IPS DF 4.7 (cell line): ENCODE results near the gene CAV2.
"Not testable (repeated sequence)": the region's sequence is repeated elsewhere in the genome, so short reads cannot be mapped to it uniquely, and the experiment has no call there.

Source experiments
- DNase-seq: peaks from one replicate; pipeline ENCODE4 v3.0.0-alpha.2; 2013; ENCODE audit warnings: low spot score; ENCODE audit errors: extremely low read depth

Gene CAV2

GRCh38 chr7:116499168-116500077 lies at the start of gene CAV2:
Gene CAV2 (plus strand): TSS chr7:116499738. CDS start chr7:116499782, 44 bp downstream.
- DNase-seq: no peak

GRCh38 chr7:116449950-116450349 lies 49.6 kb upstream of the CAV2 start:
- no peak for DNase-seq

GRCh38 chr7:116451957-116452729 lies 47.4 kb upstream of the CAV2 start:
- no peak for DNase-seq

DNA sequence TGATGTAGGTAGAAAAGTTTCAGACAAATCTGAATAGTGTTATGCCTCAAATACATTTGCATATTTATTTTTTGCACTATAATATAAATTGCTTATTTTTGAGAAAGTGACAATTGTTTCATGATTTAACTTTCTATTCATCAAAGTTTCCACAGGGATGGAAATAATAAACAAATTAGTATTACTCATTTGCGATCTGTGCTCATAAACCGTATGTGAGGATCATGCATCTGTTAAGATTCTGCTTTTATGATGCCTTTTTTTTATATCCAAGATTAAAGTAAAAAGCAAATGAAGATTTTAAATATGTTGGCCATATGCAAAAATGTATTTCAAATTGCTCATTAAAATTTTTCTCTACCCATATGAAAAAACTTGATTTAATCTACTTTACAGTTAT lies 45.2 kb upstream of the CAV2 start:
- no peak for DNase-seq

GRCh38 chr7:116455009-116455408 lies 44.5 kb upstream of the CAV2 start:
- no peak for DNase-seq

DNA sequence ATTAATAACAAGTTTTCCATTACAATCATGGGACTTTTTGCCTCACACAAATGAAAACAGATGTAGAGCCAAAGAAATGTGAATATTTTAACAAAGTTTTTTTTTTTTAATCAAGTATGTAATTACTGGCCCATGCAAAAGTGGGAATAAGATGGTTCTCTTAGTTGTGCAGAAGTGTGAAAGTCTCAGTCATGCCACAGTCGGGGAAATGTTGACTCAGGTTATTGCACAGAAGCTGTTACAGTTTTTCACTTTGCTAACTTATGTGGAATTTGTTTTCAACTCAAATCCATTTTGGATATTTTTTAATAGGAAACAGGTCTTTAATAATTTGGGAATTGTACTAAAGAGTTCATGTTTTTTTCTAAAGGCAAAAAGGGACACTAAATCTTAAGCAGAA lies 44.0 kb upstream of the CAV2 start:
- no peak for DNase-seq

DNA sequence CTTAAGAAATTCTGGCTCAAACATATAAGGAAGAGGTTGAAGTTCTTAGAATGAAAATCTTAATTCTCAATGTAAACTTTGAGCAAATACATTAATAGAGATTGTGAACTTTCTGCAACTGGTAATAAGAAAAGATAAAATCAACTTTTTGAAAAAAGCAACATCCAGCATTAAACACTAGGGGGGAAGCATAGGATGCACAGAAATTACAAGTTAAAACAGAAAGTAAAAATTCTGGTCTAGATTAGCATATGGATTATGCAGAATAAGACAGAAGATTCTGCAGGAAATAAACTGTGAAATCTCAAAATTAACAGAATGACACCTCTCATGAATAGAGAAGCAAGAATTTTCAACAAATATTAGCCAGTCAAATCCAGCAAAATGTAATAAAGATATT lies 38.0 kb upstream of the CAV2 start:
- no peak for DNase-seq

DNA sequence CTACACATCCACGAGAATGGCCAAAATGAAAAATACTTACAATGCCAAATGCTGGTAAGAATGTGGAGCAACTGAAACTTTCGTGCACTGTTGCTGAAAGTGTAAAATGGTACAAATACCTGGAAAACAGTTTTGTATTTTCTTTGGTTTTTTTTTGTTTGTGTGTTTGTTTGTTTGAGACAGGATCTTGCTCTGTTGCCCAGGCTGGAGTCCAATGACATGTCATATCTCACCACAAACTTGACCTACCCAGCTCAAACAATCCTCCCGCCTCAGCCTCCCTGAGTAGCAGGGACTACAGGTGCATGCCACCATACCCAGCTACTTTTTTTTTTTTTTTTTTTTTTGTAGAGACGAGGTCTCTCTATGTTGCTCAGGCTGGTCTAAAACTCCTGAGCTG lies 35.6 kb upstream of the CAV2 start:
- DNase-seq: no peak

DNA sequence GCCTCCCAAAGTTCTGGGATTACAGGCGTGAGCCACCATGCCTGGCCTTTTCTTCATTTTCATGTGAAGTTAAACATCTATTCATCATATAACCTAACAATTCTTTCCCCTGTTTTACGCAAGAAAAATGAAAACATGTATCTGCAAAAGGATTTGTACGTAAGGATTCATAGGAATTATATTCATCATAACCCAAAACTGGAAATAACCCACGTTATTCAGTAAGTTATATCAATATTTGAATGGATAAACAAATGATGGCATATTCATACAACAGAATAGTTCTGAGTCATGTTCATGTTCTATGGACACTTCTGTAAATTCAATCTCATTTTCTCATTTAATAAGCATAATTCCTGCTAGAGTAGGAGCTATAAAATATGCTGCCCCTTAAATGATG lies 35.2 kb upstream of the CAV2 start:
- no peak for DNase-seq

GRCh38 chr7:116465125-116465524 lies 34.4 kb upstream of the CAV2 start:
- no peak for DNase-seq

DNA sequence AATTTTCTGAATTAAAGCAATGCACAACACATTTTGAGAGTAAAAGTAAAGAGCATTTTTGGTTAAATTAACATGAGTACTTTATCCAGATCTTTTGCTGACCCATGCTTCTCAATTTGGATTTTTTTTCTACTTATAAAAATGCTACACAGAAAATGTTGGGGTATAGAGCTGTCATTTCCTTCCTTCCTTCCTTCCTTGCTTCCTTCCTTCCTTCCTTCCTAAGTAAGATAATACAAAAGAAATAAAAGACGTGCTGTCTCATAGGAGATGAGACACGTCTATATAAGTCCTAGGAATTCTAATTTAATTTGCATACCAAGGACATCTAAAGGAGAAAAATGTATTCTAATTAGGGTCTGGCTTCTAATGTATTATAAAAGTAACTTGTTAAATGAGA lies 31.0 kb upstream of the CAV2 start:
- no peak for DNase-seq

GRCh38 chr7:116477625-116478024 lies 21.9 kb upstream of the CAV2 start:
- no peak for DNase-seq

GRCh38 chr7:116478834-116479233 lies 20.7 kb upstream of the CAV2 start:
- DNase-seq: no peak

DNA sequence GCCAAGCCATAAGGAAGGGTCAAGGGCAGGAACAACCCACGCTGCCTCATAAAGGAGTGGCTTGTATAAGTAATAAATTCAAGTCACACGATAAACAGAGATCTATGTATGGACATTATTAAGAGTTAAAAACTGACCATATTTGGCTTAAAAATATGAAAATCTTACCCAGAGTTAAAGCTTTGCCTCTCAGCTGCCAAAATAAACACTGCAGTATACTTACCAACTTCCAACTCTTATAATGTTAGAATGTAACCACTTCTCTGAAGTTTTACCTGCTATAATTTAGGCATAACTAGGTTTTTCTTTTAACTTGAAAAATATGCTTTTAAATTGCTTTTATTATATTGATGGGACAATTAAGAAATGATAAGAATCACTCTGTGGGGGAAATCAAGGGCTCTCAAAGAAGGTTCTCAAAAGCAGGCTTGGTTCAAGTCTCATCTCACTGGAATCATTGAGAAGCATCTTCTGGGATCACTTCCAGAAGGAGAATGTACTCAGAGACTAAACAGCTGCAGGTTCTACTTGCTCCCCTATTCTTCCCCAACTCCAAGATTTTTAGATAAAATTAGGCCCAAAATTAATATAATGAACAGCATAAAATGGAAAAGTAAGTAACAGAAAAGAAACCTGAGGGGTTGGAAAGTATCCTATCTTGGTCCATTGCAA lies 16.1 kb upstream of the CAV2 start:
- DNase-seq: no peak

DNA sequence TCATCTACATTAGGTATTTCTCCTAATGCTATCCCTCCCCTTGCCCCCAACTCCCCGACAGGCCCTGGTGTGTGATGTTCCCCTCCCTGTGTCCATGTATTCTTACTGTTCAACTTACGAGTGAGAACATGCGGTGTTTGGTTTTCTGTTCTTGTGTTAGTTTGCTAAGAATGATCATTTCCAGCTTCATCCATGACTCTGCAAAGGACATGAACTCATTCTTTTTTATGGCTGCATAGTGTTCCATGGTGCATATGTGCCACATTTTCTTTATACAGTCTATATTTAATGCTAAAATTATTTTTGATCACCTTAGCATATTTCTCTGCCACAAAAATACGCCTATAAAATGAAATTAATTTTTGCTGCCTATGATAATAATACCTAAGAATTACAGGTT lies 15.1 kb upstream of the CAV2 start:
- not testable (repeated sequence) for DNase-seq

DNA sequence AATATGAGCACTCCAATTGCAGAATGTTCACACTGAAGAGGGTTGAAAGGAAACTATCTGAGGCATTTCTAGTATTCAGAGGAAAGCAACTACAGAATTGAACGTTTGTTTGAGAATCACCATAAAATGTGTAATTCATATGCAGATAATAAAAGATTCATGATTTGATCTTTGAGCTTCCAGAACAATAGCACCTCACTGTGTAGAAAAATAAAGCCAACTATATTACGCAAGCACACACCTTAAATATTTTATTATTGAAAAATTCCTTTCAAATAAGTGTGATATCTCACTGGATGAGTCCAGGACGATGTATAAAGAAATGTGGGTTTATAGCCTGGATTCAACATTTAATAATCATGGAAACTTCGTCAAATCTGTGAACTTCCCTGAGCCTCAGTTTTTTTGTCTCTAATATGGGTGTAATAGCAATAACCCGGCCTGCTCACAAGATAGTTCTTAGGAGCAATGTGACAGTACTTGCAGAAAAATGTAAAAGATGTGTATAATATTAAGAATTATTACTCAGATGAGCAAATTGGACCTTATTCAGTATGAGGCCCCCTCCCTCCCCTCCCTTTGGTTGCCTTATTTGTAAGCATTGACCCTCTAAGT lies 11.5 kb upstream of the CAV2 start:
- DNase-seq: no peak

GRCh38 chr7:116490351-116490750 lies 9.2 kb upstream of the CAV2 start:
- no peak for DNase-seq

- no peak for DNase-seq
These were observed 7.5 kb upstream of the CAV2 start for GRCh38 chr7:116491887-116492653.

- no peak for DNase-seq
These were observed 6.9 kb upstream of the CAV2 start for GRCh38 chr7:116492654-116493109.

DNA sequence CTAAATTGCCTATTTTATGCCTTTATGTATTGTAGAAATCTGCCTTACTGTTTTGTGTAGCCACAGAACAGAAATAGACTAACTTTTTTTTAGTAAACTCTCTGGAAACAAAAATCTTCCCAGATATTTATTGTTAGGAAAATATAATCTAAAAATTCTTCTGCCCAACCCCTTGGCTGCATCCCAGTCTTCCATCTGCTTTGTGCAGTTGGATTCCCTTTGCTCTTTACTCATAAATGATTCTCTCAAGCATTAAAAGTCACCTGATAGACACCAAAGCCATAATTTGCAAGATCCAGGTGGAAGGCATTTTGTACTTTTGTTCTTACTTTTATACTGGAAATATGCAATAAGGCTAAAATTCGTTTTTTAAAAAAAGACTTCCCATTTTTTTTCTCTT lies 6.1 kb upstream of the CAV2 start:
- DNase-seq: no peak

DNA sequence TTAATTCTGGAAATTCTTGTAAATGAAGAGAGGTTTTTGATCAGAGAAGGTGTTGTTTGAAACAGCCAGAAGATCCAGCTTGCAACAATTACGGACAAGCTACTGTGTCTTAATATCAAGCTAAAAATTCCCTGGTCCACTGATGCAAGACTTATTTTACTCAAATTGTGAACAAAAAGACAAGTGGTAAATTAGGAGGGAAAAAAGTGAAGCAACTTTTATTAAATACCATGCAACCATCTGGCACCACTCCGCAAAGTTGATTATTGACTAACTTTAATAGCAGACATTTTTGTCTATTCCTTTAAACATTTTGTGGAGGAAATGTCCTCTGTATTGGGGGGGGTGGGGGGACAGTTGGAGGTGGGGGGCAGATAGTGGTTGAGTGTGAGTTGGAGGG lies 5.1 kb upstream of the CAV2 start:
- no peak for DNase-seq
